ENCODE data around the gene COX20.

- no peak for TF ChIP-seq CTCF (IDR thresholded peaks at IDR 0.05)
- TF ChIP-seq POLR2A (IDR thresholded peaks at IDR 0.05): no peak
Measured at GRCh38 chr1:244850896-244851295, 15.4 kb downstream of the COX20 start.
